ENCODE measurements around the gene COL4A2.

The COL4A2 gene

DNA sequence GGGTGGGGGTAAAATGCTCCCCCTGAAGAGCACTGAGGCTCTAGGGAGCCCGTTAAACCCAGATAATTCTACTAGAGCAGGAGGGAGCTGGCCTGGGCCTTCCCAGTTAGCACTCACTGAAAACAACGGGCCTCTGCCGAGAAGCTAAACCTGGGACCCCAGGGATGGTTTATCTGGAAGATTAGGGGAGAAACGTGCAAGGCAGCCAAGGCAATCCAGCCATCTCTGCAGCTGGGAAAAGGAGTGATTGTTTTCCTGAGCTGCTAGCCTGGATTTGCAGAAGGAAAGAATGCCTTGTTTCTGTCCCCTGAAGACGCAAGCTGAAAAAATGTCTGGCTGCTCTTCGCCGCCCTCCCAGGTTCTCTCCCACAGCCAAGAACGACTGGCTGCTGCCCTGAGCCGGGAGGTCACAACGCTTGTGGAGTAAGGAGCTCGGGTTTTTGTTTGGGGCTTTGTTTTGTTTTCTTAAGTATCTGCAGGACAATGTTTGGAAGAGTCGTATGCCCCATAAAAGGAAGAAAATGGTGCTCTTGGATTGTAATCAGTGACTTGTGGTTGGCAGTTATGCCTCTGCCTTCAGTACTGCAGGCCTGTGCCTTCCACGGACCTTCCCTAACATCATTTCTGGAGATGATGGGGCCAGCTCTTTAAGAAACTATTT is 31.5 kb downstream of the COL4A2 start:
- H3K36me3 ChIP-seq (replicated peaks) = peaks cover 42% of the 10 kb centered on the region
- TF ChIP-seq, protein P1, sequence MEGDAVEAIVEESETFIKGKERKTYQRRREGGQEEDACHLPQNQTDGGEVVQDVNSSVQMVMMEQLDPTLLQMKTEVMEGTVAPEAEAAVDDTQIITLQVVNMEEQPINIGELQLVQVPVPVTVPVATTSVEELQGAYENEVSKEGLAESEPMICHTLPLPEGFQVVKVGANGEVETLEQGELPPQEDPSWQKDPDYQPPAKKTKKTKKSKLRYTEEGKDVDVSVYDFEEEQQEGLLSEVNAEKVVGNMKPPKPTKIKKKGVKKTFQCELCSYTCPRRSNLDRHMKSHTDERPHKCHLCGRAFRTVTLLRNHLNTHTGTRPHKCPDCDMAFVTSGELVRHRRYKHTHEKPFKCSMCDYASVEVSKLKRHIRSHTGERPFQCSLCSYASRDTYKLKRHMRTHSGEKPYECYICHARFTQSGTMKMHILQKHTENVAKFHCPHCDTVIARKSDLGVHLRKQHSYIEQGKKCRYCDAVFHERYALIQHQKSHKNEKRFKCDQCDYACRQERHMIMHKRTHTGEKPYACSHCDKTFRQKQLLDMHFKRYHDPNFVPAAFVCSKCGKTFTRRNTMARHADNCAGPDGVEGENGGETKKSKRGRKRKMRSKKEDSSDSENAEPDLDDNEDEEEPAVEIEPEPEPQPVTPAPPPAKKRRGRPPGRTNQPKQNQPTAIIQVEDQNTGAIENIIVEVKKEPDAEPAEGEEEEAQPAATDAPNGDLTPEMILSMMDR (IDR thresholded peaks at IDR 0.05; ENCODE audit: low read depth, low read length, missing control alignments) = no peak
- peak overlapping the region; percentile 99 for H3K27ac ChIP-seq
- H3K27me3 ChIP-seq (replicated peaks) = no peaks in the 10 kb centered on the region
- no peak overlapping the region for H3K4me3 ChIP-seq (ENCODE audit: low read depth, low read length)
- DNase-seq = peak; percentile 85
- in situ Hi-C loops (cut with HindIII; ENCODE audit: low pct_ligation_motif_present, low sequenced_read_pairs) = no loop called here

GRCh38 chr13:110339263-110339662 is 32.2 kb downstream of the COL4A2 start:
- Histone ChIP-seq H3K4me3 (ENCODE audit: low read depth, low read length) (no peak overlapping the region), H3K27ac (peak overlapping the region; percentile 99), H3K27me3 (replicated peaks) (no peaks in the 10 kb centered on the region), H3K36me3 (replicated peaks) (peaks cover 42% of the 10 kb centered on the region)
- in situ Hi-C loops (cut with HindIII; ENCODE audit: low pct_ligation_motif_present, low sequenced_read_pairs) = no loop called here
- no peak for DNase-seq
- TF ChIP-seq, protein P1 (IDR thresholded peaks at IDR 0.05; ENCODE audit: low read depth, low read length, missing control alignments) = no peak

DNA sequence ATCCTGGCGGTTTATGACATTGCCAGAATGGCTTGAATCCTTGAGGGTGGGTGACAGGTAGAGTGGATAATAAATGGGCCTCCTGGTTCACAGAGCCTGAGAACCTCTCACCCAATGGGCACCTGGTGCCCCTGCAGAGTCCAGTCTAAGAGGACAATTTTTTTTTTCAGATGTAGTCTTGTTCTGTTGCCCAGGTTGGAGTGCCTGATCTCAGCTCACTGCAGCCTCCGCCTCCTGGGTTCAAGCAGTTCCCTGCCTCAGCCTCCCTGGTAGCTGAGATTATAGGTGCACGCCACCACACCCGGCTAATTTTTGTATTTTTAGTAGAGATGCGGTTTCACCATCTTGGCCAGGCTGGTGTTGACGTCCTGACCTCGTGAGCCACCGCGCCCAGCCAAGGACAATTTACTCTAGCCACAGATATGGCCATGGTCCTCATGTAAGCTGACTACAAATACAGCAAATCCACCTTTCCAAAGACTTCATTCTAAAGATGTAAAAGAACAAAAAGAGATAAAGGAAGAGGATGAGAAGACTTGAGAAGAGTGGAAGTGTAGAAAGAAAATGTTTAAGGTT is 33.0 kb downstream of the COL4A2 start:
- in situ Hi-C loops (cut with HindIII; ENCODE audit: low pct_ligation_motif_present, low sequenced_read_pairs) = no loop called here
- Histone ChIP-seq H3K4me3 (ENCODE audit: low read depth, low read length) (no peak overlapping the region), H3K27me3 (replicated peaks) (no peaks in the 10 kb centered on the region), H3K27ac (peak overlapping the region; percentile 99), H3K36me3 (replicated peaks) (peaks cover 36% of the 10 kb centered on the region)
- DNase-seq = no peak
- TF ChIP-seq, protein P1 (IDR thresholded peaks at IDR 0.05; ENCODE audit: low read depth, low read length, missing control alignments) = no peak

DNA sequence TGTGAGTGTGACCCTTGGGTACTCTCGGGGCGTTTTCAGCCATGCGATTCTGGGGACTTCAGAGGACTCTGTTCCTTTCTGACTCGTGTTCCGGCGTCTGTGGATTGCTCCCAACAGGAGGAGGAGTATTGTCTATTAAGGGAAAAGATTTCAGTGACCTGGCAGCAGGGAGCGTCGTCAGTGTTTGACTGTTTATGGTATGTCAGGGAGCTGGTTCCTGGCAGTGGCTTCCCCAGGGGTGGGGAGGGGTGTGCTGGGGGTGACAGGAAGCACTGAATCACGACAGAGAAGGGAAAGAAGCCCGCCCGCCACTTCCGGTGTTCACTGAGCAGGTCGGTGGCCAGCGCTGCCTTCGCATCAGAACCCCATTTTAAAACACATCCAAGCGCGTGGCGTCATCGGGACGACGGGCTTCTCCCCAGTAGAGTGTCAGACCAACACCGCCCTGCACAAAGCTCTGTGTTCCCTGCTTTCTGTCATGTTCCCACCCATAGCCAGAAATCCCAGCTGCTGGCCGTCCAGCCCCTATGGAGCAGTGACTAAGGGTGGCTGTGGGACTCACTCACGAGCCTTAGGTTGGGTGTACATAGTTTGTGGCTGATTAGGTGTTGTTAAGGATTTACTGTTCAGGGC is 33.8 kb downstream of the COL4A2 start:
- Histone ChIP-seq H3K27me3 (replicated peaks) (no peaks in the 10 kb centered on the region), H3K36me3 (replicated peaks) (peaks cover 30% of the 10 kb centered on the region), H3K4me3 (ENCODE audit: low read depth, low read length) (no peak overlapping the region), H3K27ac (peak overlapping the region; percentile 99)
- TF ChIP-seq, protein P1 (IDR thresholded peaks at IDR 0.05; ENCODE audit: low read depth, low read length, missing control alignments) = no peak
- in situ Hi-C loops (cut with HindIII; ENCODE audit: low pct_ligation_motif_present, low sequenced_read_pairs) = no loop called here
- peak; percentile 93 for DNase-seq

GRCh38 chr13:110341445-110342244 is 34.6 kb downstream of the COL4A2 start:
- H3K27me3 ChIP-seq (replicated peaks) = no peaks in the 10 kb centered on the region
- TF ChIP-seq, protein P1 (IDR thresholded peaks at IDR 0.05; ENCODE audit: low read depth, low read length, missing control alignments) = no peak
- H3K27ac ChIP-seq = peak overlapping the region; percentile 99
- in situ Hi-C loops (cut with HindIII; ENCODE audit: low pct_ligation_motif_present, low sequenced_read_pairs) = no loop called here
- DNase-seq = peak; percentile 91
- peaks cover 26% of the 10 kb centered on the region for H3K36me3 ChIP-seq (replicated peaks)
- no peak overlapping the region for H3K4me3 ChIP-seq (ENCODE audit: low read depth, low read length)
